WTC11 (cell line): ENCODE measurements around the gene CLASP1. TPM values are rescaled to one million over a fixed set of nuclear protein-coding genes. Genes with fewer than 3 reads are reported as not detected.

Experiments
- ATAC-seq: fragments of 200-7000 bp; cut with Tn5 transposase; 2 replicates; pipeline ENCODE4 v1.10.0; 2021; ENCODE audit warnings: mild to moderate bottlenecking, moderate library complexity
- CTCF ChIA-PET: fragments of 300-600 bp; sonication (Branson Sonifier 250); formaldehyde crosslinking; loops from one replicate; lab custom pipeline; 2021; ENCODE audit warnings: antibody characterized with exemption; lab: Charles Lee
- POLR2A ChIA-PET: fragments of 350-600 bp; sonication (Branson Sonifier 250); formaldehyde crosslinking; loops from one replicate; lab custom pipeline; 2021; ENCODE audit warnings: antibody characterized with exemption; lab: Charles Lee
- DNase-seq: peaks from one replicate; pipeline ENCODE4 v3.0.0; 2021; ENCODE audit warnings: low spot score
- H3K27ac Mint-ChIP-seq: 2 replicates; pipeline ENCODE4 v1.8.0; 2021; ENCODE audit warnings: mixed read lengths
- H3K27me3 Mint-ChIP-seq: 2 replicates; pipeline ENCODE4 v1.8.0; 2021; ENCODE audit warnings: low read depth, mild to moderate bottlenecking, moderate library complexity, mixed read lengths
- H3K36me3 Mint-ChIP-seq: 2 replicates; pipeline ENCODE4 v1.8.0; 2021; ENCODE audit warnings: mixed read lengths
- H3K4me1 Mint-ChIP-seq: 2 replicates; pipeline ENCODE4 v1.8.0; 2022; ENCODE audit warnings: mixed read lengths
- H3K4me3 Mint-ChIP-seq: 2 replicates; pipeline ENCODE4 v1.8.0; 2021; ENCODE audit warnings: mild to moderate bottlenecking, moderate library complexity, mixed read lengths
- H3K9me3 Mint-ChIP-seq: 2 replicates; pipeline ENCODE4 v1.8.0; 2021; ENCODE audit warnings: mixed read lengths
- CREM ChIP-seq: sonication (generic); formaldehyde crosslinking; IDR thresholded peaks from 2 replicates; pipeline ENCODE4 v1.8.1; 2022; ENCODE audit warnings: mild to moderate bottlenecking, missing genetic modification reagents, moderate library complexity
- EMX1 ChIP-seq: fragments of 250-450 bp; sonication (Bioruptor Pico); IDR thresholded peaks from 2 replicates; pipeline ENCODE4 v1.8.0; 2021; ENCODE audit warnings: mild to moderate bottlenecking
- ETV6 ChIP-seq: sonication (generic); formaldehyde crosslinking; IDR thresholded peaks from 2 replicates; pipeline ENCODE4 v1.8.1; 2022; ENCODE audit warnings: mild to moderate bottlenecking, missing genetic modification reagents
- FOXK1 ChIP-seq: sonication (generic); formaldehyde crosslinking; IDR thresholded peaks from 2 replicates; pipeline ENCODE4 v1.8.0; 2022; ENCODE audit warnings: mild to moderate bottlenecking, moderate library complexity, missing genetic modification reagents
- GABPB1 ChIP-seq: sonication (generic); formaldehyde crosslinking; IDR thresholded peaks from 2 replicates; pipeline ENCODE4 v1.8.1; 2023; ENCODE audit warnings: mild to moderate bottlenecking, missing genetic modification reagents
- GRHL2 ChIP-seq: fragments of 250-450 bp; sonication (Bioruptor Pico); IDR thresholded peaks from 2 replicates; pipeline ENCODE4 v1.8.0; 2022; ENCODE audit warnings: mild to moderate bottlenecking, moderate library complexity; ENCODE audit not compliant: insufficient replicate concordance, severe bottlenecking
- MXD4 ChIP-seq: fragments of 250-450 bp; sonication (Bioruptor Pico); IDR thresholded peaks from 2 replicates; pipeline ENCODE4 v1.8.0; 2021; ENCODE audit warnings: mild to moderate bottlenecking, moderate library complexity, borderline replicate concordance
- NFATC4 ChIP-seq: fragments of 250-450 bp; sonication (Bioruptor Pico); IDR thresholded peaks from 2 replicates; pipeline ENCODE4 v1.9.0; 2021; ENCODE audit warnings: mild to moderate bottlenecking
- NR1H2 ChIP-seq: sonication (generic); formaldehyde crosslinking; IDR thresholded peaks from 2 replicates; pipeline ENCODE4 v1.9.0; 2021; ENCODE audit warnings: mild to moderate bottlenecking, moderate library complexity, missing genetic modification reagents
- TEAD1 ChIP-seq: sonication (generic); formaldehyde crosslinking; IDR thresholded peaks from 2 replicates; pipeline ENCODE4 v1.8.0; 2022; ENCODE audit warnings: mild to moderate bottlenecking, missing genetic modification reagents
- ZNF416 ChIP-seq: fragments of 250-450 bp; sonication (Bioruptor Pico); IDR thresholded peaks from 2 replicates; pipeline ENCODE4 v1.9.0; 2021; ENCODE audit warnings: mild to moderate bottlenecking, inconsistent platforms
- total RNA-seq: library from RNA; stranded (reverse); gene quantifications from 3 replicates; pipeline ENCODE4 v1.2.3, GENCODE V29; 2021
- TF ChIP-seq, protein P1 (sequence below): sonication (generic); formaldehyde crosslinking; IDR thresholded peaks from 2 replicates; pipeline ENCODE4 v1.8.1; 2022; ENCODE audit warnings: low read depth, missing genetic modification reagents, borderline replicate concordance
- TF ChIP-seq, protein P2 (sequence below): sonication (generic); formaldehyde crosslinking; IDR thresholded peaks from 2 replicates; pipeline ENCODE4 v1.8.0; 2022; ENCODE audit warnings: mild to moderate bottlenecking, missing genetic modification reagents
- TF ChIP-seq, protein P3 (sequence below): sonication (generic); formaldehyde crosslinking; IDR thresholded peaks from 2 replicates; pipeline ENCODE4 v1.8.0; 2022; ENCODE audit warnings: mild to moderate bottlenecking, missing genetic modification reagents
- TF ChIP-seq, protein P4 (sequence below): sonication (generic); formaldehyde crosslinking; IDR thresholded peaks from 2 replicates; pipeline ENCODE4 v1.8.1; 2022; ENCODE audit warnings: low read depth, mild to moderate bottlenecking, moderate library complexity, missing genetic modification reagents, borderline replicate concordance
- TF ChIP-seq, protein P5 (sequence below): fragments of 250-450 bp; sonication (Bioruptor Pico); conservative IDR thresholded peaks from 2 replicates; pipeline ENCODE4 v1.9.0; 2021; ENCODE audit warnings: mild to moderate bottlenecking
- TF ChIP-seq, protein P6 (sequence below): sonication (generic); formaldehyde crosslinking; IDR thresholded peaks from 2 replicates; pipeline ENCODE4 v1.8.0; 2022; ENCODE audit warnings: mild to moderate bottlenecking, missing genetic modification reagents
- TF ChIP-seq, protein P7 (sequence below): fragments of 250-450 bp; sonication (Bioruptor Pico); IDR thresholded peaks from 2 replicates; pipeline ENCODE4 v1.9.0; 2021; ENCODE audit warnings: mild to moderate bottlenecking, borderline replicate concordance
- TF ChIP-seq, protein P8 (sequence below): sonication (generic); formaldehyde crosslinking; IDR thresholded peaks from 2 replicates; pipeline ENCODE4 v1.8.1; 2023; ENCODE audit warnings: mild to moderate bottlenecking, missing genetic modification reagents, moderate library complexity

Gene CLASP1
- total RNA-seq, 1 experiment from 2014 or later, result 50.0 TPM

DNA sequence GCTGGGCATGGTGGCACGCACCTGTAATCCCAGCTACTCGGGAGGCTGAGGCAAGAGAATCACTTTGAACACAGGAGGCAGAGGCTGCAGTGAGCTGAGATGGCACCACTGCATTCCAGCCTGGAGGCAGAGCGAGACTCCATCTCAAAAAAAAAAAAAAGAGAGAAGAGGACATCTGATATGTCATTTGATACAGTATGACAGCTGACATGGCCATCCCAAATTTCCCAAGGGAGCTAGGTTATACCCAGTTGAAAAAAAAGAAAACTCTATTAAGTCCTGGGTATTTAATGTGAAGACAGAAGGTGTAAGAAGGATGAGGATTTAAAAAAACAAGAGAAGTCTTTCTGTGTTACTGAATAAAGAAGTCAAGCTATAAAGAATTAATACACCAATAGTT is 23.3 kb downstream of the CLASP1 start:
- no peak overlapping the region for H3K4me3 Mint-ChIP-seq
- TF ChIP-seq GRHL2 (CRISPR knock-in tag) (no peak), FOXK1 (CRISPR knock-in tag) (no peak), TEAD1 (CRISPR knock-in tag) (no peak), ZNF416 (no peak), GABPB1 (CRISPR knock-in tag) (no peak), MXD4 (CRISPR knock-in tag) (no peak), NFATC4 (CRISPR knock-in tag) (no peak), NR1H2 (CRISPR knock-in tag) (no peak), EMX1 (CRISPR knock-in tag) (no peak), ETV6 (CRISPR knock-in tag) (no peak), CREM (no peak)
- TF ChIP-seq, protein P1, sequence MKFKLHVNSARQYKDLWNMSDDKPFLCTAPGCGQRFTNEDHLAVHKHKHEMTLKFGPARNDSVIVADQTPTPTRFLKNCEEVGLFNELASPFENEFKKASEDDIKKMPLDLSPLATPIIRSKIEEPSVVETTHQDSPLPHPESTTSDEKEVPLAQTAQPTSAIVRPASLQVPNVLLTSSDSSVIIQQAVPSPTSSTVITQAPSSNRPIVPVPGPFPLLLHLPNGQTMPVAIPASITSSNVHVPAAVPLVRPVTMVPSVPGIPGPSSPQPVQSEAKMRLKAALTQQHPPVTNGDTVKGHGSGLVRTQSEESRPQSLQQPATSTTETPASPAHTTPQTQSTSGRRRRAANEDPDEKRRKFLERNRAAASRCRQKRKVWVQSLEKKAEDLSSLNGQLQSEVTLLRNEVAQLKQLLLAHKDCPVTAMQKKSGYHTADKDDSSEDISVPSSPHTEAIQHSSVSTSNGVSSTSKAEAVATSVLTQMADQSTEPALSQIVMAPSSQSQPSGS, result no peak
- TF ChIP-seq, protein P2, sequence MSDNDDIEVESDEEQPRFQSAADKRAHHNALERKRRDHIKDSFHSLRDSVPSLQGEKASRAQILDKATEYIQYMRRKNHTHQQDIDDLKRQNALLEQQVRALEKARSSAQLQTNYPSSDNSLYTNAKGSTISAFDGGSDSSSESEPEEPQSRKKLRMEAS (CRISPR knock-in tag), result no peak
- TF ChIP-seq, protein P3, sequence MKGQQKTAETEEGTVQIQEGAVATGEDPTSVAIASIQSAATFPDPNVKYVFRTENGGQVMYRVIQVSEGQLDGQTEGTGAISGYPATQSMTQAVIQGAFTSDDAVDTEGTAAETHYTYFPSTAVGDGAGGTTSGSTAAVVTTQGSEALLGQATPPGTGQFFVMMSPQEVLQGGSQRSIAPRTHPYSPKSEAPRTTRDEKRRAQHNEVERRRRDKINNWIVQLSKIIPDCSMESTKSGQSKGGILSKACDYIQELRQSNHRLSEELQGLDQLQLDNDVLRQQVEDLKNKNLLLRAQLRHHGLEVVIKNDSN (CRISPR knock-in tag), result no peak
- TF ChIP-seq, protein P4, sequence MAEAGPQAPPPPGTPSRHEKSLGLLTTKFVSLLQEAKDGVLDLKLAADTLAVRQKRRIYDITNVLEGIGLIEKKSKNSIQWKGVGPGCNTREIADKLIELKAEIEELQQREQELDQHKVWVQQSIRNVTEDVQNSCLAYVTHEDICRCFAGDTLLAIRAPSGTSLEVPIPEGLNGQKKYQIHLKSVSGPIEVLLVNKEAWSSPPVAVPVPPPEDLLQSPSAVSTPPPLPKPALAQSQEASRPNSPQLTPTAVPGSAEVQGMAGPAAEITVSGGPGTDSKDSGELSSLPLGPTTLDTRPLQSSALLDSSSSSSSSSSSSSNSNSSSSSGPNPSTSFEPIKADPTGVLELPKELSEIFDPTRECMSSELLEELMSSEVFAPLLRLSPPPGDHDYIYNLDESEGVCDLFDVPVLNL (CRISPR knock-in tag), result no peak
- TF ChIP-seq, protein P5, sequence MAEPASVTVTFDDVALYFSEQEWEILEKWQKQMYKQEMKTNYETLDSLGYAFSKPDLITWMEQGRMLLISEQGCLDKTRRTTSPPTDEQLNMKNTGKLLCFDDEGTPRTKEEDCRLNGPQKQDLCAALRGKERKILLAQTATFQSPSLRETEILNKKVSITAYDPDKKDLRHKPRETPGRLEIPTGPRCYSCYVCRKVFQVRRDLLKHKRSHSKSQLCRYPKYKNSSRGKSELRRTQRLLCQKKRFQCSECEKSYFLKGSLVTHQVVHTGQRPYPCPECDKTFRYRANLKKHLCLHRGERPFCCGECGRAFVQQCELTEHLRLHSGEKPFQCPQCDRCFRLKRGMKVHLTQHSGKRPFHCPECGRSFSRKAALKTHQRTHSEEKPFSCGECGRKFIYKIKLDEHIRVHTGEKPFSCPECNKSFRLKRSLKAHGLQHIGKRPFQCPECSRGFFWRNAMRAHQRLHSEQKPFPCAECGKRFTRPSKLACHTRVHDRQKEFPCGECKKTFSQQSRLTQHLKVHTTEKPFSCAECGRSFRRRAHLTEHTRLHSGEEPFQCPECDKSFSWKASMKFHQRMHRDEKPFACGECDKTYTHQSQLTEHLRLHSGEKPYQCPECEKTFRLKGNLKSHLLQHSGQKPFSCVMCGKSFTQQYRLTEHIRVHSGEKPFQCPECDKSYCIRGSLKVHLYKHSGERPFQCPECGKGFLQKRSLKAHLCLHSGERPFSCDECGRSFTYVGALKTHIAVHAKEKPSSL (CRISPR knock-in tag), result no peak
- TF ChIP-seq, protein P6, sequence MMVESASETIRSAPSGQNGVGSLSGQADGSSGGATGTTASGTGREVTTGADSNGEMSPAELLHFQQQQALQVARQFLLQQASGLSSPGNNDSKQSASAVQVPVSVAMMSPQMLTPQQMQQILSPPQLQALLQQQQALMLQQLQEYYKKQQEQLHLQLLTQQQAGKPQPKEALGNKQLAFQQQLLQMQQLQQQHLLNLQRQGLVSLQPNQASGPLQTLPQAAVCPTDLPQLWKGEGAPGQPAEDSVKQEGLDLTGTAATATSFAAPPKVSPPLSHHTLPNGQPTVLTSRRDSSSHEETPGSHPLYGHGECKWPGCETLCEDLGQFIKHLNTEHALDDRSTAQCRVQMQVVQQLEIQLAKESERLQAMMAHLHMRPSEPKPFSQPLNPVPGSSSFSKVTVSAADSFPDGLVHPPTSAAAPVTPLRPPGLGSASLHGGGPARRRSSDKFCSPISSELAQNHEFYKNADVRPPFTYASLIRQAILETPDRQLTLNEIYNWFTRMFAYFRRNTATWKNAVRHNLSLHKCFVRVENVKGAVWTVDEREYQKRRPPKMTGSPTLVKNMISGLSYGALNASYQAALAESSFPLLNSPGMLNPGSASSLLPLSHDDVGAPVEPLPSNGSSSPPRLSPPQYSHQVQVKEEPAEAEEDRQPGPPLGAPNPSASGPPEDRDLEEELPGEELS (CRISPR knock-in tag), result no peak
- TF ChIP-seq, protein P7, sequence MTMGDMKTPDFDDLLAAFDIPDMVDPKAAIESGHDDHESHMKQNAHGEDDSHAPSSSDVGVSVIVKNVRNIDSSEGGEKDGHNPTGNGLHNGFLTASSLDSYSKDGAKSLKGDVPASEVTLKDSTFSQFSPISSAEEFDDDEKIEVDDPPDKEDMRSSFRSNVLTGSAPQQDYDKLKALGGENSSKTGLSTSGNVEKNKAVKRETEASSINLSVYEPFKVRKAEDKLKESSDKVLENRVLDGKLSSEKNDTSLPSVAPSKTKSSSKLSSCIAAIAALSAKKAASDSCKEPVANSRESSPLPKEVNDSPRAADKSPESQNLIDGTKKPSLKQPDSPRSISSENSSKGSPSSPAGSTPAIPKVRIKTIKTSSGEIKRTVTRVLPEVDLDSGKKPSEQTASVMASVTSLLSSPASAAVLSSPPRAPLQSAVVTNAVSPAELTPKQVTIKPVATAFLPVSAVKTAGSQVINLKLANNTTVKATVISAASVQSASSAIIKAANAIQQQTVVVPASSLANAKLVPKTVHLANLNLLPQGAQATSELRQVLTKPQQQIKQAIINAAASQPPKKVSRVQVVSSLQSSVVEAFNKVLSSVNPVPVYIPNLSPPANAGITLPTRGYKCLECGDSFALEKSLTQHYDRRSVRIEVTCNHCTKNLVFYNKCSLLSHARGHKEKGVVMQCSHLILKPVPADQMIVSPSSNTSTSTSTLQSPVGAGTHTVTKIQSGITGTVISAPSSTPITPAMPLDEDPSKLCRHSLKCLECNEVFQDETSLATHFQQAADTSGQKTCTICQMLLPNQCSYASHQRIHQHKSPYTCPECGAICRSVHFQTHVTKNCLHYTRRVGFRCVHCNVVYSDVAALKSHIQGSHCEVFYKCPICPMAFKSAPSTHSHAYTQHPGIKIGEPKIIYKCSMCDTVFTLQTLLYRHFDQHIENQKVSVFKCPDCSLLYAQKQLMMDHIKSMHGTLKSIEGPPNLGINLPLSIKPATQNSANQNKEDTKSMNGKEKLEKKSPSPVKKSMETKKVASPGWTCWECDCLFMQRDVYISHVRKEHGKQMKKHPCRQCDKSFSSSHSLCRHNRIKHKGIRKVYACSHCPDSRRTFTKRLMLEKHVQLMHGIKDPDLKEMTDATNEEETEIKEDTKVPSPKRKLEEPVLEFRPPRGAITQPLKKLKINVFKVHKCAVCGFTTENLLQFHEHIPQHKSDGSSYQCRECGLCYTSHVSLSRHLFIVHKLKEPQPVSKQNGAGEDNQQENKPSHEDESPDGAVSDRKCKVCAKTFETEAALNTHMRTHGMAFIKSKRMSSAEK (CRISPR knock-in tag), result no peak
- TF ChIP-seq, protein P8, sequence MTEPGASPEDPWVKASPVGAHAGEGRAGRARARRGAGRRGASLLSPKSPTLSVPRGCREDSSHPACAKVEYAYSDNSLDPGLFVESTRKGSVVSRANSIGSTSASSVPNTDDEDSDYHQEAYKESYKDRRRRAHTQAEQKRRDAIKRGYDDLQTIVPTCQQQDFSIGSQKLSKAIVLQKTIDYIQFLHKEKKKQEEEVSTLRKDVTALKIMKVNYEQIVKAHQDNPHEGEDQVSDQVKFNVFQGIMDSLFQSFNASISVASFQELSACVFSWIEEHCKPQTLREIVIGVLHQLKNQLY (CRISPR knock-in tag), result no peak
- CTCF ChIA-PET, result no interaction called here

More for the DNA sequence above, 23.3 kb downstream of the CLASP1 start:
- POLR2A ChIA-PET, result no interaction called here
- Mint-ChIP-seq H3K36me3 (peaks cover 16% of the 10 kb centered on the region), H3K4me1 (no peaks in the 10 kb centered on the region), H3K9me3 (peaks cover 12% of the 10 kb centered on the region), H3K27ac (no peak overlapping the region), H3K27me3 (no peaks in the 10 kb centered on the region)
- no peak for ATAC-seq
- no peak for DNase-seq
